Caco-2 (cell line): ENCODE results near the gene GGCT. TPM values are rescaled to one million over a fixed set of nuclear protein-coding genes. Genes with fewer than 3 reads are reported as not detected.

Experiments used
- BruUV-seq: library from RNA; stranded (reverse); fragments of 400-500 nt; replicated peaks from 2 replicates; lab custom pipeline; 2021; lab: Mats Ljungman, UMichigan
- CTCF ChIA-PET: fragments of 300-600 bp; sonication (Branson Sonifier 250); formaldehyde crosslinking; loops from one replicate; lab custom pipeline; 2022; ENCODE audit warnings: antibody characterized with exemption; lab: Charles Lee
- POLR2A ChIA-PET: fragments of 300-600 bp; sonication (Branson Sonifier 250); formaldehyde crosslinking; loops from one replicate; lab custom pipeline; 2022; ENCODE audit warnings: antibody characterized with exemption; lab: Charles Lee
- DNase-seq, 2 experiments: peaks; one replicate each; pipeline versions ENCODE4 v3.0.0 to v3.0.0-alpha.2; 2020 to 2022
- H3K27me3 ChIP-seq: replicated peaks from 2 replicates; pipeline ENCODE4 v1.6.0; 2011; ENCODE audit warnings: low read length; ENCODE audit not compliant: control insufficient read depth, insufficient read depth
- H3K36me3 ChIP-seq: 2 replicates; pipeline ENCODE4 v1.5.1; 2011; ENCODE audit warnings: low read length; ENCODE audit not compliant: control insufficient read depth, insufficient read depth
- H3K4me1 ChIP-seq: fragments of 250-450 bp; sonication (Bioruptor Pico); 2 replicates; pipeline ENCODE4 v1.5.1; 2020; ENCODE audit warnings: mild to moderate bottlenecking
- H3K4me3 ChIP-seq: 2 replicates; pipeline ENCODE4 v1.5.1; 2011; ENCODE audit warnings: low read depth, mild to moderate bottlenecking, control low read depth, low read length
- H3K9me3 ChIP-seq: fragments of 250-450 bp; sonication (Bioruptor Pico); 2 replicates; pipeline ENCODE4 v1.5.1; 2020; ENCODE audit warnings: mild to moderate bottlenecking, moderate library complexity
- H3K27ac Mint-ChIP-seq: one replicate; pipeline ENCODE4 v1.8.0; 2022; ENCODE audit warnings: mixed read lengths; ENCODE audit not compliant: unreplicated experiment
- H3K27me3 Mint-ChIP-seq: one replicate; pipeline ENCODE4 v1.8.0; 2022; ENCODE audit warnings: mixed read lengths; ENCODE audit not compliant: insufficient read depth, unreplicated experiment
- H3K36me3 Mint-ChIP-seq: one replicate; pipeline ENCODE4 v1.8.0; 2022; ENCODE audit warnings: mild to moderate bottlenecking, mixed read lengths; ENCODE audit not compliant: insufficient read depth, unreplicated experiment
- H3K4me1 Mint-ChIP-seq: one replicate; pipeline ENCODE4 v1.8.0; 2022; ENCODE audit warnings: low read depth, mixed read lengths; ENCODE audit not compliant: unreplicated experiment
- H3K4me3 Mint-ChIP-seq: one replicate; pipeline ENCODE4 v1.8.0; 2022; ENCODE audit warnings: mild to moderate bottlenecking, moderate library complexity, mixed read lengths; ENCODE audit not compliant: unreplicated experiment
- H3K9me3 Mint-ChIP-seq: one replicate; pipeline ENCODE4 v1.8.0; 2022; ENCODE audit warnings: mixed read lengths; ENCODE audit not compliant: unreplicated experiment
- CTCF ChIP-seq, 2 experiments: fragments of 200-600 bp in 1 of 2; IDR thresholded peaks; 1 replicate in 1 of 2; 2 replicates in 1 of 2; pipeline versions ENCODE4 v1.5.1 to v1.8.0; 2011 to 2022; ENCODE audit warnings: antibody characterized with exemption in 1 of 2, control low read depth in 1 of 2, inconsistent platforms in 1 of 2, low read depth in 1 of 2, low read length in 1 of 2, mild to moderate bottlenecking in 1 of 2, moderate library complexity in 1 of 2; ENCODE audit not compliant: insufficient read depth in 1 of 2, severe bottlenecking in 1 of 2, unreplicated experiment in 1 of 2
- intact Hi-C: fragments of 100-400 bp; cut with micrococcal nuclease; formaldehyde crosslinking; loops from one replicate; pipeline ENCODE4 v1.10.0; 2022; ENCODE audit not compliant: unreplicated experiment
- total RNA-seq: library from RNA; stranded (reverse); gene quantifications from 2 replicates; pipeline ENCODE4 v1.2.3, GENCODE V29; 2022

Gene GGCT
- total RNA-seq, 1 experiment from 2014 or later: 75.2 TPM

GRCh38 chr7:30447466-30447865 lies 57.2 kb downstream of the GGCT start:
- ChIA-PET POLR2A (no interaction called here), CTCF (no interaction called here)
- H3K4me1 ChIP-seq: no peaks in the 10 kb centered on the region; the same call in 1 of the 2 replicates
- no peaks in the 10 kb centered on the region for H3K27me3 Mint-ChIP-seq
- TF ChIP-seq CTCF (IDR thresholded peaks at IDR 0.05; ENCODE audit: insufficient read depth in 1 of 2, low read depth in 1 of 2, low read length in 1 of 2, severe bottlenecking in 1 of 2, unreplicated experiment in 1 of 2): no peak
- no peaks in the 10 kb centered on the region for H3K9me3 Mint-ChIP-seq
- no peak overlapping the region for H3K27ac Mint-ChIP-seq
- no peaks in the 10 kb centered on the region for H3K27me3 ChIP-seq
- intact Hi-C loops: no loop called here
- H3K9me3 ChIP-seq: no peaks in the 10 kb centered on the region
- no peaks in the 10 kb centered on the region for H3K36me3 ChIP-seq
- no TSS peak for BruUV-seq
- no peak for DNase-seq
- peaks cover 6% of the 10 kb centered on the region for H3K36me3 Mint-ChIP-seq
- no peak overlapping the region for H3K4me3 ChIP-seq
- H3K4me3 Mint-ChIP-seq: no peak overlapping the region
- no peaks in the 10 kb centered on the region for H3K4me1 Mint-ChIP-seq

Other genes starting within 250 kb of the GGCT start
- 8.2 and 9.0 TPM in 2 replicates for gene ZNRF2, start 220.2 kb downstream of the GGCT start, total RNA-seq
- gene NOD1, start 26.0 kb downstream of the GGCT start, total RNA-seq: 5.4 and 7.0 TPM in 2 replicates
- 380 and 394 TPM in 2 replicates for gene GARS1, start 90.0 kb upstream of the GGCT start, total RNA-seq
- gene CRHR2, start 177.6 kb upstream of the GGCT start, total RNA-seq: not detected in 2 replicates
- 2.2 and 3.3 TPM in 2 replicates for gene INMT, start 247.3 kb upstream of the GGCT start, total RNA-seq